ENCODE data around the gene PRKCB.

GRCh38 chr16:23950898-23951297 lies 115.1 kb downstream of the PRKCB start:
- TF ChIP-seq CTCF (IDR thresholded peaks at IDR 0.05), result no peak
- TF ChIP-seq POLR2A (IDR thresholded peaks at IDR 0.05), result no peak
